Endothelial cell of umbilical vein (primary cell): ENCODE data around the gene PPFIBP1.

ENCODE experiments used
- CTCF ChIP-seq, 2 donors: IDR thresholded peaks; 1 replicate in 1 of 2; 2 replicates in 1 of 2; pipeline ENCODE4 v1.5.1; 2011; ENCODE audit warnings: low read length in 2 of 2, mild to moderate bottlenecking in 2 of 2, moderate library complexity in 2 of 2, control low read depth in 1 of 2, inconsistent platforms in 1 of 2, low read depth in 1 of 2; ENCODE audit not compliant: insufficient read depth in 1 of 2; ENCODE audit errors: extremely low read depth in 1 of 2
- EZH2 ChIP-seq: IDR thresholded peaks from 2 replicates; pipeline ENCODE4 v1.6.1; 2012; ENCODE audit warnings: borderline replicate concordance, low read depth, mild to moderate bottlenecking, moderate library complexity, low read length, inconsistent platforms; ENCODE audit not compliant: severe bottlenecking
- FOS ChIP-seq: IDR thresholded peaks from 2 replicates; pipeline ENCODE4 v1.6.1; 2011; ENCODE audit warnings: mild to moderate bottlenecking, low read length, moderate library complexity, borderline replicate concordance; ENCODE audit not compliant: insufficient read depth
- GATA2 ChIP-seq: IDR thresholded peaks from 2 replicates; pipeline ENCODE4 v1.7.0; 2011; ENCODE audit warnings: low read depth, mild to moderate bottlenecking, moderate library complexity, mixed read lengths, low read length; ENCODE audit not compliant: insufficient read length, insufficient read depth
- JUN ChIP-seq: IDR thresholded peaks from 2 replicates; pipeline ENCODE4 v1.6.1; 2011; ENCODE audit warnings: borderline replicate concordance, low read depth; ENCODE audit not compliant: insufficient read length, insufficient read depth
- MAX ChIP-seq: IDR thresholded peaks from 2 replicates; pipeline ENCODE4 v1.6.1; 2011; ENCODE audit not compliant: insufficient read depth, insufficient read length
- MYC ChIP-seq: IDR thresholded peaks from one replicate; pipeline ENCODE4 v1.6.1; 2011; ENCODE audit warnings: mild to moderate bottlenecking, low read depth, low read length
- POLR2A ChIP-seq: IDR thresholded peaks from 2 replicates; pipeline ENCODE4 v1.6.1; 2012; ENCODE audit warnings: low read depth, mild to moderate bottlenecking, control low read depth, low read length
- POLR2AphosphoS5 ChIP-seq: IDR thresholded peaks from 2 replicates; pipeline ENCODE4 v1.6.1; 2012; ENCODE audit warnings: low read depth, mild to moderate bottlenecking, control low read depth, low read length, moderate library complexity; ENCODE audit not compliant: insufficient read depth

DNA sequence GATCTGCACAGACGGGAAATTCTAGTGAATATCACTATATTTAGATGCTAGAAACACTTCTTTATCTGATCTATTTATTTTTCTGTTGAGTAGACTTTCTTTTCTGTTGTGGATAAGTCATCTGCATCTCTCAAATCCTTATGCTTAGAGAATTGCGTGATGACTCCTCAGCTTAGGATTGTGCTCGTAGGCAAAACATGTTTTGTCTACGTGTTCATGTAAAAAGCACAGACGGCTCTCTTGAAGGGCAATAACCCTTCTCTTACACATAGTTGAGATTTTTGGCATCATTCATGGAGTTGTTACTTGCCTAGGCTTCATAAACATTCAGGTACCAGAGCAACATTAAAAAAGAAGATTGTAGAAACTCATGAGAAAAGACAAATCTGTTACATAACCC, 18.6 kb downstream of the PPFIBP1 start:
- TF ChIP-seq EZH2 (no peak), MYC (no peak), POLR2AphosphoS5 (no peak), CTCF (IDR thresholded peaks at IDR 0.05; ENCODE audit: extremely low read depth in 1 of 2, insufficient read depth in 1 of 2, low read depth in 1 of 2, low read length in 2 of 2) (no peak), GATA2 (no peak), POLR2A (no peak), MAX (no peak), JUN (no peak), FOS (no peak)
